GM12874 (cell line): Measurements from ENCODE around the gene ZNF844.

Experiments used
- TF ChIP-seq, protein P1 (sequence below): IDR thresholded peaks from 2 replicates; pipeline ENCODE4 v1.5.1; 2011; ENCODE audit warnings: low read depth, mild to moderate bottlenecking, control low read depth, low read length, moderate library complexity; ENCODE audit not compliant: insufficient read depth

The ZNF844 gene

GRCh38 chr19:12111176-12111575, 46.6 kb downstream of the ZNF844 start:
- TF ChIP-seq, protein P1, sequence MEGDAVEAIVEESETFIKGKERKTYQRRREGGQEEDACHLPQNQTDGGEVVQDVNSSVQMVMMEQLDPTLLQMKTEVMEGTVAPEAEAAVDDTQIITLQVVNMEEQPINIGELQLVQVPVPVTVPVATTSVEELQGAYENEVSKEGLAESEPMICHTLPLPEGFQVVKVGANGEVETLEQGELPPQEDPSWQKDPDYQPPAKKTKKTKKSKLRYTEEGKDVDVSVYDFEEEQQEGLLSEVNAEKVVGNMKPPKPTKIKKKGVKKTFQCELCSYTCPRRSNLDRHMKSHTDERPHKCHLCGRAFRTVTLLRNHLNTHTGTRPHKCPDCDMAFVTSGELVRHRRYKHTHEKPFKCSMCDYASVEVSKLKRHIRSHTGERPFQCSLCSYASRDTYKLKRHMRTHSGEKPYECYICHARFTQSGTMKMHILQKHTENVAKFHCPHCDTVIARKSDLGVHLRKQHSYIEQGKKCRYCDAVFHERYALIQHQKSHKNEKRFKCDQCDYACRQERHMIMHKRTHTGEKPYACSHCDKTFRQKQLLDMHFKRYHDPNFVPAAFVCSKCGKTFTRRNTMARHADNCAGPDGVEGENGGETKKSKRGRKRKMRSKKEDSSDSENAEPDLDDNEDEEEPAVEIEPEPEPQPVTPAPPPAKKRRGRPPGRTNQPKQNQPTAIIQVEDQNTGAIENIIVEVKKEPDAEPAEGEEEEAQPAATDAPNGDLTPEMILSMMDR, result no peak

DNA sequence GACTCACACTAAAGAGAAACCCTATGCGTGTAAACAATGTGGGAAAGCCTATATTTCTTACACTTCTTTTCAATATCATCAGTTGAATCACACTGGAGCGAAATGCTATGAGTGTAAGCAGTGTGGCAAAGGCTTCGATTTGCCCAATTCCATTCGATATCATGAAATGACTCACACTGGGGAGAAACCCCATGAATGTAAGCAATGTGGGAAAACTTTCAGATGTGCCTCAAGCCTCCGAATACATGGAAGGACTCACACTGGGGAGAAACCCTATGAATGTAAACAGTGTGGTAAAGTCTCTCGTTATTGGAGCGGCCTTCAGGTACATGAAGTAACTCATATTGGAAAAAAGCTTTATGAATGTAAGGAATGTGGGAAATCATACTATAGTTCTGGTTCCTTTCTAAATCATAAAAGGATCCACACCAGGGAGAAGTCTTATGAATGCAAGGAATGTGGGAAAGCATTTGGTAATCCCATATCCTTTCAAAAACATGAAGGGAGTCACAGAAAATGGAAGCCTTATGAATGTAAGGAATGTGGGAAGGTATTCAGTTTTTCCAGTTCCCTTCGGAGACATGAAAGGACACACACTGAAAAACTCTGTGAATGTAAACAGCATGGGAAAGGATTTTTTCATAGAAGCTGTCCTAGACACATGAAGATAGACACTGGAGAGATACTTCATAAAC, 47.6 kb downstream of the ZNF844 start:
- TF ChIP-seq, protein P1, result no peak

DNA sequence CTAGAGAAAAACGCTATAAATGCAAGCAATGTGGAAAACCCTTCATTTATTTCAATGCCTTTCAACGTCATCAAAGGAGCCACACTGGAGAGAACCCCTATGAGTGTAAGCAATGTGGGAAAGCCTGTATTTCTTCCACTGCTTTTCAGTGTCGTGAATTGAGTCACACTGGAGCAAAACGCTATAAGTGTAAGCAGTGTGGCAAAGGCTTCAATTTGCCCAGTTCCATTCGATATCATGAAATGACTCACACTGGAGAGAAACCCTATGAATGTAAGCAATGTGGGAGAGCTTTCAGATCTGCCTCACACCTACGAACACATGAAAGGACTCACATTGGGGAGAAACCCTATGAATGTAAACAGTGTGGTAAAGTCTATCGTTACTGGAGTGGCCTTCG, 48.2 kb downstream of the ZNF844 start:
- TF ChIP-seq, protein P1, result no peak

DNA sequence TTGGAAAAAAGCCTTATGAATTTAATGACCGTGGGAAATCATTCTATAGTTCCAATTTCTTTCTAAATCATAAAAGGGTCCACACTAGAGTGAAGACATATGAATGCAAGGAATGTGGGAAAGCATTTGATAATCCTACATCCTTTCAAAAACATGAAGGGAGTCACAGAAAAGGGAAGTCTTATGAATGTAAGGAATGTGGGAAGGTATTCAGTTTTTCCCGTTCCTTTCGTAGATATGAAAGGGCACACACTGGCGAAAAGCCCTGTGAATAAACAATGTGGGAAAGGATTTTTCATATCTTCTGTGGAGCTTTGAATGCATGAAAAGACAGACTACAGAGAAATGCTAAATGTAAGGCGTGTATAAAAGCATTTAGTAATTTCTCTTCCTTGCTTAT, 48.6 kb downstream of the ZNF844 start:
- TF ChIP-seq, protein P1, result no peak

- TF ChIP-seq, protein P1, result no peak
Observed at GRCh38 chr19:12117201-12117970, 52.9 kb downstream of the ZNF844 start.

DNA sequence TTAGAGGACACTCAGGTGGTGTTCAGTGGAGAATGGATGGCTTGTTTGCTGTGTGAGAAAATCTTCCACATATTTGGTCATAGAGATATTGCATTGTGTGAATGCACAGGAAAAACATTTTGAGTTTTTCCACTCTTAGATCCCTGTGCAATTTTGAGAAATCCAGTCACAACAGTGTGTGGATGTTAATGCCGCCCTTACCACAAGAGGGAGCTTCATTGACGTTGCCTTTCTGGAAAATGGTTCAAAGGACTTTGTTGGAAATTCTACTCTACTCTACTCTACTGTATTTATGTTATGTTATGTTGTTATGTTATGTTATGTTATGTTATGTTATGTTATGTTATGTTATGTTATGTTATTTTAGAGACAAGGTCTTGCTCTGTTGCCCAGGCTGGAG, 62.2 kb downstream of the ZNF844 start:
- TF ChIP-seq, protein P1, result peak; percentile 37; the same call in 1 of the 2 replicates
